Keratinocyte (primary cell): ENCODE measurements around the gene DEPDC4. TPM values are rescaled to one million over a fixed set of nuclear protein-coding genes. Genes with fewer than 3 reads are reported as not detected.

ENCODE experiments used
- DNase-seq: peaks from one replicate; pipeline ENCODE4 v3.0.0-alpha.2; 2011; ENCODE audit warnings: low read depth, missing footprints, low spot score
- FAIRE-seq: peaks from 2 replicates; lab custom pipeline; 2011; peaks lifted over from hg19 to GRCh38; lab: Jason Lieb, UNC
- H2AFZ ChIP-seq: 2 replicates; pipeline ENCODE4 v1.6.0; 2012; ENCODE audit warnings: low read length, control low read depth, inconsistent platforms; ENCODE audit not compliant: control insufficient read depth
- H3K27ac ChIP-seq: 2 replicates; pipeline ENCODE4 v1.5.1; 2011; ENCODE audit warnings: low read length; ENCODE audit not compliant: control insufficient read depth, insufficient read depth
- H3K27me3 ChIP-seq: 3 replicates; pipeline ENCODE4 v1.6.0; 2011; ENCODE audit warnings: low read length; ENCODE audit not compliant: control insufficient read depth, insufficient read depth; ENCODE audit errors: extremely low read depth
- H3K36me3 ChIP-seq, 2 experiments: 2 replicates in 1 of 2; 3 replicates in 1 of 2; pipeline ENCODE4 v1.5.1; 2011; ENCODE audit warnings: low read length in 2 of 2, mild to moderate bottlenecking in 1 of 2; ENCODE audit not compliant: control insufficient read depth in 2 of 2, insufficient read depth in 2 of 2; ENCODE audit errors: extremely low read depth in 1 of 2
- H3K4me1 ChIP-seq: 3 replicates; pipeline ENCODE4 v1.5.1; 2011; ENCODE audit warnings: low read length; ENCODE audit not compliant: control insufficient read depth, insufficient read depth; ENCODE audit errors: extremely low read depth
- H3K4me2 ChIP-seq: 3 replicates; pipeline ENCODE4 v1.6.0; 2011; ENCODE audit warnings: low read depth, low read length; ENCODE audit not compliant: control insufficient read depth, insufficient read depth; ENCODE audit errors: extremely low read depth
- H3K4me3 ChIP-seq, 3 experiments: fragments of 200-600 bp in 1 of 3; sonication (generic) in 1 of 3; 2 replicates in 2 of 3; 3 replicates in 1 of 3; pipeline ENCODE4 v1.5.1; 2011 to 2016; ENCODE audit warnings: low read length in 3 of 3, mild to moderate bottlenecking in 3 of 3, control low read depth in 2 of 3, inconsistent platforms in 1 of 3, low read depth in 1 of 3, mixed read lengths in 1 of 3, mixed run types in 1 of 3, moderate library complexity in 1 of 3; ENCODE audit not compliant: control insufficient read depth in 2 of 3, insufficient read depth in 2 of 3; ENCODE audit errors: extremely low read depth in 1 of 3
- H3K79me2 ChIP-seq: 2 replicates; pipeline ENCODE4 v1.6.0; 2012; ENCODE audit warnings: low read length; ENCODE audit not compliant: control insufficient read depth, insufficient read depth
- H3K9ac ChIP-seq: 3 replicates; pipeline ENCODE4 v1.6.0; 2011; ENCODE audit warnings: low read length; ENCODE audit not compliant: control insufficient read depth, insufficient read depth; ENCODE audit errors: extremely low read depth
- H3K9me1 ChIP-seq: 3 replicates; pipeline ENCODE4 v1.6.0; 2011; ENCODE audit warnings: low read length; ENCODE audit not compliant: control insufficient read depth, insufficient read depth; ENCODE audit errors: extremely low read depth
- H3K9me3 ChIP-seq: 2 replicates; pipeline ENCODE4 v1.5.1; 2012; ENCODE audit warnings: low read depth, low read length; ENCODE audit not compliant: control insufficient read depth
- H4K20me1 ChIP-seq: 3 replicates; pipeline ENCODE4 v1.6.0; 2011; ENCODE audit warnings: low read length; ENCODE audit not compliant: control insufficient read depth, insufficient read depth; ENCODE audit errors: extremely low read depth
- CTCF ChIP-seq, 3 experiments: IDR thresholded peaks in 1 of 3; conservative IDR thresholded peaks in 1 of 3; optimal IDR thresholded peaks in 1 of 3; 2 replicates in 2 of 3; 3 replicates in 1 of 3; pipeline versions ENCODE3 to v1.5.1; 2011; ENCODE audit warnings: low read length in 3 of 3, mild to moderate bottlenecking in 3 of 3, moderate library complexity in 2 of 3, control low read depth in 1 of 3, inconsistent platforms in 1 of 3; ENCODE audit not compliant: insufficient read depth in 2 of 3; ENCODE audit errors: extremely low read depth in 1 of 3
- EZH2 ChIP-seq: IDR thresholded peaks from one replicate; pipeline ENCODE4 v1.6.1; 2012; ENCODE audit warnings: inconsistent platforms, mild to moderate bottlenecking, low read length, moderate library complexity
- dilution Hi-C: fragments of 300-500 bp; cut with MboI; formaldehyde crosslinking; loops from one replicate; pipeline ENCODE4 v1.7.0; 2020; ENCODE audit warnings: low sequenced_read_pairs; ENCODE audit not compliant: extremely low pct_ligation_motif_present
- polyA plus RNA-seq, 5 experiments: library from polyadenylated mRNA; depleted of rRNA in 3 of 5; stranded (reverse) in 3 of 5; stranded (forward) in 1 of 5; unstranded in 1 of 5; fragments of >200 nt; gene quantifications; 1 replicate in 1 of 5; 2 replicates in 3 of 5; 3 replicates in 1 of 5; pipeline versions ENCODE4 v1.2.1 to v1.2.3, GENCODE V29; 2011 to 2012; ENCODE audit warnings: missing spikeins in 2 of 5, low read depth in 1 of 5, low replicate concordance in 1 of 5

DEPDC4 gene
- polyA plus RNA-seq, 1 donor (not counting 4 experiments of a cell fraction or from before 2014, with no cell fraction given): 2.4 TPM

- no peaks in the 10 kb centered on the region for H3K27me3 ChIP-seq
- no peak overlapping the region for H3K4me3 ChIP-seq
- H3K79me2 ChIP-seq: no peaks in the 10 kb centered on the region
- FAIRE-seq (no peak), DNase-seq (no peak)
- H3K27ac ChIP-seq: no peak overlapping the region
- no peaks in the 10 kb centered on the region for H3K4me1 ChIP-seq
- no peaks in the 10 kb centered on the region for H3K9me1 ChIP-seq
- no peaks in the 10 kb centered on the region for H3K36me3 ChIP-seq
- H3K9ac ChIP-seq: no peak overlapping the region
- TF ChIP-seq CTCF (optimal IDR thresholded peaks at IDR 0.05 in 1 of 3, IDR thresholded peaks at IDR 0.05 in 1 of 3, conservative IDR thresholded peaks at IDR 0.05 in 1 of 3; ENCODE audit: extremely low read depth in 1 of 3, insufficient read depth in 2 of 3, low read length in 3 of 3) (no peak), EZH2 (no peak)
- no peaks in the 10 kb centered on the region for H3K9me3 ChIP-seq
- H2AFZ ChIP-seq: no peak overlapping the region
- dilution Hi-C loops: no loop called here
- no peaks in the 10 kb centered on the region for H4K20me1 ChIP-seq
- no peak overlapping the region for H3K4me2 ChIP-seq
Measured at GRCh38 chr12:100248886-100249285, 18.0 kb downstream of the DEPDC4 start.

GRCh38 chr12:100247765-100248164 lies 19.1 kb downstream of the DEPDC4 start:
- H3K9me1 ChIP-seq: no peaks in the 10 kb centered on the region
- DNase-seq (no peak), FAIRE-seq (no peak)
- dilution Hi-C loops: no loop called here
- no peak overlapping the region for H3K9ac ChIP-seq
- no peaks in the 10 kb centered on the region for H4K20me1 ChIP-seq
- TF ChIP-seq EZH2 (no peak), CTCF (optimal IDR thresholded peaks at IDR 0.05 in 1 of 3, IDR thresholded peaks at IDR 0.05 in 1 of 3, conservative IDR thresholded peaks at IDR 0.05 in 1 of 3; ENCODE audit: extremely low read depth in 1 of 3, insufficient read depth in 2 of 3, low read length in 3 of 3) (no peak)
- H3K27me3 ChIP-seq: no peaks in the 10 kb centered on the region
- no peaks in the 10 kb centered on the region for H3K79me2 ChIP-seq
- no peaks in the 10 kb centered on the region for H3K4me1 ChIP-seq
- H3K36me3 ChIP-seq: no peaks in the 10 kb centered on the region
- H3K9me3 ChIP-seq: no peaks in the 10 kb centered on the region
- H2AFZ ChIP-seq: no peak overlapping the region
- no peak overlapping the region for H3K4me2 ChIP-seq
- H3K27ac ChIP-seq: no peak overlapping the region
- H3K4me3 ChIP-seq: no peak overlapping the region
